Fibroblast of the conjunctiva (primary cell): ENCODE data around the gene ZNF446.
A peak's percentile ranks its signal among the peaks of the same experiment; 100 is the strongest.
"Not testable (repeated sequence)": the region's sequence is repeated elsewhere in the genome, so short reads cannot be mapped to it uniquely, and the experiment has no call there.

ENCODE experiments used
- DNase-seq: peaks from one replicate; pipeline ENCODE4 v3.0.0-alpha.2; 2010; ENCODE audit warnings: low read depth

Gene ZNF446

DNA sequence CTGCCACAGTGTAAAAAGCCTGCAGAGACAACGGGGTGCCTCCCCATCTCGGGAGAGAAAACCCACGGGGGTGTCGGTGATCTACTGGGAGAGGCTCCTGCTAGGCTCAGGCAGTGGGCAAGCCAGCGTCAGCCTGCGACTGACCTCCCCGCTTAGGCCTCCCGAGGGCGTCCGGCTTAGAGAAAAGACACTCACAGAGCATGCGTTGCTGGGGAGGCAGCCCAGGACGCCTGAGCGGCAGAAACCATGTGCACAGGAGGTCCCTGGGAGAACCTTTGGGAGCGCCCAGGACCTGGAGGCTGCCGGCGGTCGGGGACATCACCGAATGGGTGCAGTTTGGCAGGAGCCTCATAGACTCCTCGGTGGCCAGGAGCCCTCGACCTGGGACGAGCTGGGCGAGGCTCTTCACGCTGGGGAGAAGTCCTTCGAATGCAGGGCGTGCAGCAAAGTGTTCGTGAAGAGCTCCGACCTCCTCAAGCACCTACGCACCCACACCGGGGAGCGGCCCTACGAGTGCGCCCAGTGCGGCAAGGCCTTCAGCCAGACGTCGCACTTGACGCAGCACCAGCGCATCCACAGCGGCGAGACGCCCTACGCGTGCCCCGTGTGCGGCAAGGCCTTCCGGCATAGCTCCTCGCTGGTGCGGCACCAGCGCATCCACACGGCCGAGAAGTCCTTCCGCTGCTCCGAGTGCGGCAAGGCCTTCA lies 5.2 kb upstream of the ZNF446 start:
- not testable (repeated sequence) for DNase-seq

DNA sequence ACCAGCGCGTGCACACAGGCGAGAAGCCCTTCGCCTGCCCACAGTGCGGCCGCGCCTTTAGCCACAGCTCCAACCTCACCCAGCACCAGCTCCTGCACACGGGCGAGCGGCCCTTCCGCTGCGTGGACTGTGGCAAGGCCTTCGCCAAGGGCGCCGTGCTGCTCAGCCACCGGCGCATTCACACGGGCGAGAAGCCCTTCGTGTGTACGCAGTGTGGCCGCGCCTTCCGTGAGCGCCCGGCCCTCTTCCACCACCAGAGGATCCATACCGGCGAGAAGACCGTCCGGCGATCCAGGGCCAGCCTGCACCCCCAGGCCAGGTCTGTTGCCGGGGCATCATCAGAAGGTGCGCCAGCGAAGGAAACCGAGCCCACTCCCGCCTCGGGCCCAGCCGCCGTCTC lies 4.4 kb upstream of the ZNF446 start:
- DNase-seq: no peak

DNA sequence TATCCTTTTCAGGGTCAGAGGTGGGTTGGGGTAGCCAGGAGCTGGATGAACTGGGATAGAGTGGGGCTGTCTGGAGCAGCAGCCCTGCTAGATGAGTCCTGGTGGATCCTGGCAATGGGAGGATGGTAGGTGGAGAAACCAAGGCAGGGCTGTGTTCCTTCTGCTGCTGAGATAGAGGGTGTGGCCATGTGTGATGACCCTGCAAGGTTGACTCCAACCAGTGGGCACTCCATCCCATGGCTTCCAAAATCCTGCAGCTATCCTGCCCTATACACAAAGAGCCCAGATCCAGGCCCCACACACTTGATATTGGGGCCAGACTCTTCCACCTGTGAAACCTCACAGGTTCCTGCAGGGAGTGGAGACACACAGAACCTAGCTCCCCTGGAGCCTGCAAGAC lies 2.4 kb upstream of the ZNF446 start:
- DNase-seq: no peak

DNA sequence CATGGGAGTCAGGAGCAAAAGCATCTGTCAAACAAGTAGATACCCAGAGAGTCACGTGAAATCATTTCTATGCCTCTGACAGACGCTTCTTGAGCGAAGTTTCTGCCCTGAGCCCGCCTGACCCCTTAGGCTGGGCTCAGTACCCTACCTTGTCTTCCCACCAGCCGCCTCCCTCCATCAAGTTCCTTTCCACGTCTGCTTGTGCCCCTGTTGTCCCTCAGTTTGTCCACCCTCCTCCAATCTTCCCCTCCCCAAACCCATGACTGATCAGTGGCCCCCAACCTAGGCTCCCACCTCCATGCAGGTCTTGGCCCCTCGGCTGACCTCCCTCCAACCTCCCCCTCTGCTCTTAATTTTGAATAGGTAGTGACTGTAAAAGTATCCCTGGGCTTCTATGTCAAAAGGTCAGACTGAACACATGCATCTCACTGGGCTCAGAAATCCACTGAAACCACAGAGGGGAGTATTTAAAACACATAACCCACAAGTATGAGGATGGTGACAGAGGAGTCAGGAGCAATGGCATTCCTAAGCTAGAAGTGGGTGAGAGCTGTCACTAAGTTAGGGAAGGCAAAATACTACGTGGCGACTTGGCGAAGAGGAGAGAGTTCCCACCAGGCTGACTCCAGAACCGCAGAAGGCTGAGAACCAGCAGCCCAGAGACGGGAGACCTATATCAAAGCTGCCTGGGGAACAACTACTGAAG lies 1.7 kb upstream of the ZNF446 start:
- no peak for DNase-seq

DNA sequence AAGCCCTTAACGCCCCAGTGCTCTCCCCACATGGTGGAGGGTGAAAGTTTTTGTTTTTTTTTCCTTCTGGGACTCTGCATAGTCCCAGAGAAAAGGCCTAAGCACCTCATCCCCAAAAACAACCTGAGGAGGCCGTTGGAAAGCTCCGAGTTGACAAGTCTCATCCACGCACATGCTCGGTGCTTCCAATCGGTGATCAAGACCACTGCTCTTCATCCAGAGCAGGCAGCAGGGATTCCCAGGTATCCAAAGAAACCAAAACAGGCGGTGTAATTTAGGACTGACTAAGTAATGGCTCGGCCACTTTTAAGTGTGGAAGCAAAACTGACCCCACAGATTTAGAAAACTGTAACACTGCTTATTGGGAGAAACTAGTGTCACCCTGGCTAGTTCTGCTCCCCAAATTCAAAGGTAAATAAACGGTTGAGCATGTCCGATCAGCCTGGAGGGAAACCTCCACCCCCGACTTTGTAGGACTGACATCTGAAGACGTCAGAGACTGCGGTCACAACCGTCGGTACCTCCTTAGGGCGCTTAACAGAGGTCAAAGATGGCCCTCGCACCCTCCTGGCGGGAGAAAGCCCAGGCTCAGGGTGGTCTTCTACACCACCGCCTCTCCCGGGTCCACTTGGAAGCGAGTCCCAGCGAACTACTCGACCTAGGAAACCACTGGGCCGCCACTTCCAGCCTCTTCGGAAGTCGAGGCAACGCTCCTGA lies 997 bp upstream of the ZNF446 start:
- DNase-seq: no peak

DNA sequence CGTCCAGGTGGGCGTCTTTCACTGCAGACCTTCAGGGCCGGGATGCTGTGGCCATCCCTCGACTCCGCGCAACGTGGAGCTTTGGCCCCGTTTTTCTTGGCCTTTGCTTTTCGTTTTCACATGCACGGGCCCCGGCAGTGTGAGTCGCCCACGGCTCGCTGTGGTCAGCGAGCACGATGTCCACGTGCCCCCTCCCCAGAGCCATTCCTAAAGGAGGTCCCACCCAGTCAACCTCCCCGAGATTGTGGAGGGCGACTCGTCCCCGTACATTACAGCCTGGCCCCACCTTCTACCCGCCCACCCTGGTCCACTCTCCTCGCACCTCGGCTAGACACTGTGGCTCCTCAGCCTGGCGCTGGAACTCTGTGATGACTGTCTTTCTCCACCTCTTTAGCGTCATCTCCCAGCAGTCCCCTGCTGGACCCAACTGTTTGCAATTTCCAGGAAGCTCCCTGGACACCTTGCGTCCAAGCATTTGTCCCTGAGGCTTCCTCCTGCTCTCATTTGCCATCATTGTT lies 405 bp downstream of the ZNF446 start:
- DNase-seq: no peak

DNA sequence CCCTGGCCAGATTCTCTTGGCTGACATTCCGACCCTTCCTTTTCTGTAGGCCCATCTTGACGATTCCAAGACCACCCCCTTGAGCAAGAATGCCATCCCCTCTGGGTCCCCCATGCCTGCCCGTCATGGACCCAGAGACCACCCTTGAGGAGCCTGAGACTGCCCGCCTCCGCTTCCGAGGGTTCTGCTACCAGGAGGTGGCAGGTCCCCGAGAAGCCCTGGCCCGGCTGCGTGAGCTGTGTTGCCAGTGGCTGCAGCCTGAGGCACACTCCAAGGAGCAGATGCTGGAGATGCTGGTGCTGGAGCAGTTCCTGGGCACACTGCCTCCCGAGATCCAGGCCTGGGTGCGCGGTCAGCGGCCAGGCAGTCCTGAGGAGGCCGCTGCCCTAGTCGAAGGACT lies 978 bp downstream of the ZNF446 start:
- no peak for DNase-seq

DNA sequence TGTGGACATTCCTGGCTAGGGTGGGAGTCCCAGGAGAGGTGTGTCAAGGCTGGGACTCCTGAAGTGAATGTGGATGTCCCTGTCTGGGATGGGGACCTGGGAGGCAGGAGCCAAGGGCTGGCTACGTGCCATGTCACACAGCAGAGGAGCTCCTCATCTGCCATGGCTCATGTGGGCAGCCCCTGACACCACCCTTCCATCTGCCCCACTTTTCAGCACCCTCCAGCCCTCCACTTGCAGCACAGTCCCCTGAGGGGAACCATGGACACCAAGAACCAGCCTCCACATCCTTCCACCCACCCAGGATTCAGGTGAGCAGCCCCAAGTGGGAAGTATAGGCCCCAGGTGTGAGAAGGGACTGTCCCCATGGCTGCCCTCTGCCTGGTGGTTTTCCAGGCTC lies 1.7 kb downstream of the ZNF446 start:
- no peak for DNase-seq

DNA sequence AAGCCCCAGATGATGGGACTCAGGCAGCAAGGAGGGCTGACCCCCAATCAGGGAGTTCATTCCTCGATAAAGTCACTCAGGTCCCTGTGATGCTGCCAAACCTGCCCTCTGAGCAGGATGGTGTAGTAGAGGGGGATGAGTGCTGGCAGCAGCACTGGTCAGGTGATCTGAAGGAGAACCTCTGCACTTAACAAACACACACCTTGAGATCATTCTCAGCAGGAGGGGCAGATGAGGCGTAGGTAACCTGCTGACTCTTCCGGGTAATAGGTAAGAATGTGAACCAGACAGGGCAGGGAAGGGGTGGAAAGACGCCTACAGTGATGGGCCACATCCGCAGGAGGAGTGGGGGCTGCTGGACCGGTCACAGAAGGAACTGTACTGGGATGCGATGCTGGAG lies 3.2 kb downstream of the ZNF446 start:
- DNase-seq: no peak

DNA sequence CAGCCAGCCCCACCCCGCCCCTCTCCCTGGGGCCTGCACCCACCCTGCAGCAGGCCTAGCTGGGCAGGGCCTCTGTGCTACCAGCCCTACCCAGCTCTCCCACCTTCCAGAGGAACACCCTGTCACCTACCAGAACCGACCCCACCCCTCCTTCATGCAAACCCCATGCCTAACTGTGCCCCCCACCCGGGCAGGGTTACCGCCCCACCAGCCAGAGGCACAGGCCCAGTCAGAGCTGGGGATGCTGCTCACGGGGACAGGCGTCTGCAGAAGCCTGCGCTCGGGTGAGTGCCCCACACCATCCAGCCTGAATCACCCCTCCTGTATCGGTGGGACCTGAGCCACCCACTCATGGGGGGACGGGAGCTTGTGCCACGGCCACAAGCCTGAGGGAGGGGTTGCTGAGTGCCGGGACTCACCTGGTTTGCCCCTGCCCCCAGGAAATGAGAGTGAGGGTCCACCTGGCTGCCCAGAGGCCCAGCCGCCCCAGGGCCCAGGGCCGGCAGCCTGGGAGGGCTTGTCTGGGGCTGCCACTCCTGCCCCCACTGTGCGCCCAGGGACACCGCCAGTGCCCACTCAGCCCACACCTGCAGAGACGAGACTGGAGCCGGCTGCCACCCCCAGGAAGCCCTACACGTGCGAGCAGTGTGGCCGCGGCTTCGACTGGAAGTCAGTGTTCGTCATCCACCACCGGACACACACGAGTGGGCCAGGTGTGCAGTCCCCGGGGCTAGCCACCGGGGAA lies 3.8 kb downstream of the ZNF446 start:
- DNase-seq: no peak

DNA sequence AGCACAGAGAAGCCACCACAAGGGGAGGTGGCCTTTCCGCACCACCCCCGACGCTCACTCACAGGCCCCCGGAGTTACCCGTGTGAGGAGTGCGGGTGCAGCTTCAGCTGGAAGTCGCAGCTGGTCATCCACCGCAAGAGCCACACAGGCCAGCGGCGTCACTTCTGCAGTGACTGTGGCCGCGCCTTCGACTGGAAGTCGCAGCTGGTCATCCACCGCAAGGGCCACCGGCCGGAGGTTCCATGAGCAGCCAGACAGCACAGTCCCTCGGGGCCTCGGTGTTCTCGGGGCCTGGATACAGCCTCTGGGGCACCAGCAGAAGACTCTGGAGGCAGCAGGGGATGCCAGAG lies 4.3 kb downstream of the ZNF446 start:
- no peak for DNase-seq

DNA sequence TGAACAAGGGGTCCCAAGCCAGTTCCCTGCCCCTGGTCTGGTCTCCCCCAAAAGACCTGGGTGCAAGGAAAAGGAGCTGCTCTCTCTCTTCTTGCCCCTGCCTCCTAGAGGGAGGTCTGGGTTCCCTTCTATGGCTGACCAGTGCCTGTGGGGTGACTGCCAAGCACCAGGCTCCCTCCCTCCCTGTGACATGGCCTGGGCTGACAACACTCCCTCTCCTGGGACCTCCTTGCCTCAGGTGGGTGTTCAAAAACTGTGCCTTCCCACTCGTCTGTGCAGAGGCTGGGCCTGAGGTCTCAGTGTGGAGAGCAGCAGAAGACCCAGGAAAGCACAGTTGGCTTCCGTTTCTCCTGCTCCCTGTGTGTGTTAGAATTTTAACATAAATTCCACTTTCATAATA lies 4.7 kb downstream of the ZNF446 start:
- no peak for DNase-seq

DNA sequence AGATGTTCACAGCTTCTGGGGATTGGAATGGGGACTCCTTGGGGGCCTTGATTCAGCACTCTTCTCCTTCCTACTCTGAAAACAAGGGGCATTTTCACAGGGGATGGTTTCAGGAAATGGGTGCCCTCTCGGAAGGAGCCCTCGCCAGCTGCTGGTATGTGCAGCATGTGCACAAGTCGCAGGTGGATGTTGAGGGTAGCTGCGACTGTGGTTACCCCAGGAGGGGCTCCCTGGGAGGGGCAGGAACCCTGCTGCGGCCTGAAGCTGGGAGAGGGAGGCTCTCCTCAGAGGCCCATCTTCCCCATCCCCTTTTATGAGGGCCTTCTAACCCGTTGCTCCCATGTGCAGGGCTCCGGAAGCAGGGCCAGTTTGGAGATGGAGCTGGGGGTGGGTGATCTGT lies 6.2 kb downstream of the ZNF446 start:
- no peak for DNase-seq

DNA sequence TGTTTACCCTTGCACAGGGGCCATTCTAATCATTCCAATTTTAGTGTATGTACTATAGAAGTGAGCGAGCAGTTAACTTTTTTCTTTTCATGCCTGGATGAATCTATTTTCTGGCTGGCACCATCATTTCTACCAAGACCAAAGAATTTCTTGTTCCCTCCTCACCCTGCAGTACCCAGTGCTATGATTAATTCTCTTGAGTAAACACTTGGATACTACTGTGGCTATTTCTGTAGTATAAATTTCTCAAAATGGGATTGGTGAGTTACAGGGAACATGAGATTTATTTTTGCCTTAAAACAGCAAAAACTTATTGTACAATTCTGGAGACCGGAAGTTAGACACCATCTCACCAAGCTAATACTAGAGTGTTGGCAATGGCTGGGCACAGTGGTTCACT lies 7.6 kb downstream of the ZNF446 start:
- no peak for DNase-seq

DNA sequence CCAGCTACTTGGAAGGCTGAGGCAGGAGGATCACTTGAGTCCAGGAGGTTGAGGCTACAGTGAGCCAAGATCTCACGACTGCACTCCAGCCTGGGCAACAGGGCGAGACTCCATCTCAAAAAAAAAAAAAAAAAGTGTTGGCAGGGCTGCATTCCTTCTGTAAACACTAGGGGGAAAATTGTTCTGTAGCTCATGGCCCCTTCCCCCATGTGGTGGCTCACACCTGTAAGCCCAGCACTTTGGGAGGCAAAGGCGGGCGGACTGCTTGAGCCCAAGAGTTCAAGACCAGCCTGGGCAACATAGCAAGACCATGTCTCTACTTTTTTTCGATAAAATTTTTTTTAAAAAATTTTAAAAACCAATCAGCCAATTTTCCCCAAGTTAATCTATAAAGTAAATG lies 8.2 kb downstream of the ZNF446 start:
- not testable (repeated sequence) for DNase-seq

DNA sequence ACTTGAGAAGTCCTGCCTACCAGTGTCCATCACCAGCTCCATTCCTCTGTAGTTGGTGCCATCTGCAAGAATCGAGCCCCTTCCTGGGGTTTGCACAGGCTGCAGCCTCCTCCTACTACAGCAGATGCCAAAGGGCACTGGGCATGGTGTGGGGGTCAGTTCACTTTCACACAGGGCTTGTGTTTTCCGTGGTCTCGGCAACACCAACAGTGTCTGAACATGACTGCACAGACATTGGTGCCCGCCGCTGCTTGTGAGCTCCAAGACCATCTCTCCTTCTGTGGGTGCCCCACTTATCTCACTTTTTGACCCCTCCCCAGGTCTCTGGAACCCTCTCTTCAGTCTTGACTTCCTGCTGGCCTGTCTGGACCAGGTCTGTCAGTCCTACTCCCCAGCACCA lies 15.2 kb downstream of the ZNF446 start:
- no peak for DNase-seq

DNA sequence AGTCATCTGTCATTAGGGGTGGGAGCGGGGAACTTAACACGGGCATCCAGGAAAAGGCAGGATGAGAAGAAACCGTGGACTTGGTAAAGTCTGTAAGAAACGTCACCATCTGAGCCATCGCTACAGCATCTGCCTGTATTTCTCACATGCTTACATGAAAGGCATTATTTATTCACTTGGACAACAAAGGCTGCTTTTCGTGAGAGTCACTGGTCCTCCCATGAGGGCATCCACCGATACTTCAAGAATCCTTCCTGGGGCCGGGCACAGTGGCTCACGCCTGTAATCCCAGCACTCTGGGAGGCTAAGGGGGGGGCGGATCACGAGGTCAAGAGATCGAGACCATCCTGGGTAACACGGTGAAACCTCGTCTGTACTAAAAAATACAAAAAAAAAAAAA lies 16.1 kb downstream of the ZNF446 start:
- no peak for DNase-seq

DNA sequence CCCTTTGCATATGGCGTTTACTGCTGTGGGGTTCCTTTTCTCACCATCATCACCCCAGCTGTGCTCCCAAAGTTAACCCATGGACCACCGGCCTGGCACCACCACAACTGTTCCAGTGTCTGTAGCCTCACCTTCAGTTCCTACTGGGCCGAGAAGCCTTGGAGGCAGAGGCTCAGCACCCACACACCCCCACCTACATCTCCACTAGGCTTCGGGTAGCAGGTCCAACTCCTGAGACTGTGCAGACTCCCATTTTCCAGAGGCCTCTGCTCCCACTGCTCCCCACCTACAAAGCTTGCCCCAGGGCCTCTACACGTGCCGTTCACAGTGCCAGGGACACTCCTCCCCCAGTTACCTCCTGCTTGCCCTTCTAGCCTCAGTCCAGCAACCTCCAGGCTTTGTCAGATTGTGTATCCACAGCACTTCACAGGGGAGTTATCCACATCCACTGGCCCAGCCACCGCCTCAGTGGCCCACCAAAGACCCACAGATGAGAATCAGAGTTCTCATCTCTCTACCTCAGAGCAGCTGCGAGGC lies 21.6 kb downstream of the ZNF446 start:
- no peak for DNase-seq

DNA sequence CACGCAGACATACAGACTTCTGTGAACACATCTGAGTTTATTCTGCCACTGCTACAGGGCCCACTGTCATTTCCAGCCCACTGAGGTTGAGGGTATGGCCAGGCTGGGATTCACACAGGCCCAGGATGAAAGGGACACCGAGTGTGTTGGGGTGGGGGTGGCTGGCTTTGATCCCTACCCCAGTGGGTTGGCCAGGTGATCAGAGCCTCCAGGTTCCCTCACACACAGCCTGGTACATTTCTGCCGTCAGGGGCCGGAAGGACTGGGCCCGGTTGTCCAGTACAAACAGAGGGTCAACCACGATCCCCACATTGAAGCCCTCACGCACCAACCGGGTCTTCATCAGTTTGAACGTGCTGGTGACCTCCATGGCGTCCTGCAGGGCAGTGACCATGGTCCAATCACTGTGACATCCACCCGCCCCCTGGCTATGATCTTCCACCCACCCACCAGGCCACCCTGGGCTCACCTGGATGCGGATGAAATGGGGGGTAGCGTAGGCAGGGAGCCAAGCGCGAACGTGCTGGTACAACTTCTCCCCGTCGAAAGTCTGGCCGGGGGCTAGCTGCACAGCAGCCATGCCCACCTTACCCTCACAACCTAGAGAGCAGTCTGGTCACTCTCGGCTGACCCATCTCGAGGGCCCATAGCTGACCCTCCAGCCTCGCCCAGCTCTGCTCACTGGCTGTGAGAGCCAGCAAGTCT lies 22.3 kb downstream of the ZNF446 start:
- no peak for DNase-seq

DNA sequence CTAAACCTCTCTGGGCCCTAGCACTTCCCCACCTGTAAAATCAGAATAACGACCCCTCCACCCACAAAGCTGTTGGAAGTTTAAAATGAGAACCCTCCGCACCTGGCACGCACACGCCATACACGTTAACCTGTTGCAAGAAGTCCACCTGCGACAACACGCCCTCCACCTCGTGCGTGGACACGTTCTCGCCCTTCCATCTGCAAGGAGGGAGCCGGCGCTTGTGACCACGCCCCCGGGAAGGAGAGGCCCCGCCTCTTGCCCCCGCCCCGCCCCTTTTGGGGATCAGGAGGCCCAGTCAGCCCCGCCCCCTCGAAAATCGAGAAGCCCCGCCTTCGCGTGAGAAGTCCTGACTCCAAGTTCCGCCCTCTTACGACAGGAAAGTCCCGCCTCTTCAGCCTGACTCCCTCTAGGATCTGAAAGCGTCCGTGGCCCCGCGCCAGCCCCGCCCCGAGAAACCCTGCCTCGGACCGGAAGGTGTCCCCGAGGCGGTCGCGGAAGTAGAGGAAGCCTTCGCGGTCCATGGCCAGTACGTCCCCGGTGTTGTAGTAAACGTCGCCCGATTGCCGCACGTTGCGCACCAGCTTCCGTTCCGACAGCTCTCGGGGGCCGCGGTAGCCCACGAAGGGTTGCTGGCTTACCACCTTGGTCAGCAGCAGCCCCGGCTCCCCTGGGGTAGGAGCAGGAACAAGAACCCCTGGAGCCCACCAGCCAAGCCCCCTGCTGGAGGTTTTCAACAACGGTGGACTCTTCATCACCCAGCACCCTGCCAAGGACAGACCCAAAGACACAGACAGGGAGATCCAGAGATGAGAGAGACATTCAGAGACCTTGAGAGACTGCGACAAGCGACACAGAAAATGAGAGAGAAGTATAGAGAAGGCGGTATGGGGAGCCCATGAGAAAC lies 23.1 kb downstream of the ZNF446 start:
- DNase-seq: peak; percentile 99

DNA sequence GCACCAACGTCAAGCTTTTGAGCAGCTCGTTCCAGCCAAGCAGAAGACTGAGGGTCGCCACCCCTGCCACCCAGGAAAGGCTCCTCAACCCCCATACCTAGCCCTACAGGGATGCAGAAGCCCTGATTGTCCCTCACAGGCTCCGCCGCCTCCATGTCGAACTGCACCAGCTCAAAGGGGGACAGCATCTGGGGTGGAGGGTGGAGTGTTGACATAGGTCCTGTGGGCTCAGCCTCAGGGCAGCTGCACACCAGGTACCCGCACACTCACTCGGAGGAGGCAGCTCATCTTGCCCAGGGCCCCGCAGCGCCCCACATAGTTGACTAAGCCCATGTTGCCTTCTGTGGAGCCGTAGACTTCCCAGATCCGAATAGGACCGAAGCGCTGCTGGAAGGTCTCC lies 24.1 kb downstream of the ZNF446 start:
- no peak for DNase-seq
